GM12878 (cell line): ENCODE results near the gene KREMEN2. TPM values are rescaled to one million over a fixed set of nuclear protein-coding genes. Genes with fewer than 3 reads are reported as not detected.
"Not testable (repeated sequence)": the region's sequence is repeated elsewhere in the genome, so short reads cannot be mapped to it uniquely, and the experiment has no call there.

Source experiments
- ATAC-seq: fragments of 200-7000 bp; cut with Tn5 transposase; 3 replicates; pipeline ENCODE4 v1.9.1; 2020; ENCODE audit warnings: mild to moderate bottlenecking, moderate library complexity
- BruUV-seq: library from RNA; stranded (reverse); fragments of 400-500 nt; replicated peaks from 2 replicates; lab custom pipeline; 2021; lab: Mats Ljungman, UMichigan
- CTCF ChIA-PET: fragments of 300-600 bp; sonication (Branson Sonifier 250); formaldehyde crosslinking; extraction: SDS; loops from one replicate; lab custom pipeline; 2021; ENCODE audit warnings: inconsistent platforms; lab: Yijun Ruan, JAX
- POLR2A ChIA-PET: fragments of 350-600 bp; formaldehyde crosslinking; extraction: SDS; loops from one replicate; lab custom pipeline; 2021; ENCODE audit warnings: inconsistent platforms; lab: Charles Lee
- RAD21 ChIA-PET: fragments of 300-600 bp; sonication (Branson Sonifier 250); formaldehyde crosslinking; loops from one replicate; lab custom pipeline; 2023; ENCODE audit warnings: antibody characterized with exemption; ENCODE audit not compliant: unreplicated experiment; lab: Charles Lee
- SMC1A ChIA-PET: fragments of 300-600 bp; sonication (Branson Sonifier 250); formaldehyde crosslinking; loops from one replicate; lab custom pipeline; 2023; ENCODE audit not compliant: unreplicated experiment, uncharacterized antibody; lab: Charles Lee
- DNase-seq: peaks from one replicate; pipeline ENCODE4 v3.0.0-alpha.2; 2011; ENCODE audit warnings: low read depth, low spot score
- FAIRE-seq: peaks from 3 replicates; lab custom pipeline; 2011; peaks lifted over from hg19 to GRCh38; lab: Jason Lieb, UNC
- H2AFZ ChIP-seq: 2 replicates; pipeline ENCODE4 v1.6.0; 2011; ENCODE audit warnings: low read depth, low read length, control low read depth; ENCODE audit not compliant: control insufficient read depth
- H3K27ac ChIP-seq: 2 replicates; pipeline ENCODE4 v1.5.1; 2011; ENCODE audit warnings: control low read depth; ENCODE audit not compliant: control insufficient read depth, insufficient read depth
- H3K27me3 ChIP-seq, 2 experiments: replicated peaks in 1 of 2; 2 replicates each; pipeline versions ENCODE4 v1.6.0 to v1.6.1; 2011; ENCODE audit warnings: low read length in 1 of 2; ENCODE audit not compliant: control insufficient read depth in 2 of 2, insufficient read depth in 2 of 2
- H3K36me3 ChIP-seq, 2 experiments: 2 replicates each; pipeline ENCODE4 v1.5.1; 2011; ENCODE audit warnings: low read length in 1 of 2; ENCODE audit not compliant: control insufficient read depth in 2 of 2, insufficient read depth in 2 of 2
- H3K4me1 ChIP-seq: 2 replicates; pipeline ENCODE4 v1.6.1; 2011; ENCODE audit warnings: mild to moderate bottlenecking, low read length, moderate library complexity, mixed read lengths; ENCODE audit not compliant: control insufficient read depth, insufficient read depth
- H3K4me2 ChIP-seq: 2 replicates; pipeline ENCODE4 v1.6.0; 2011; ENCODE audit warnings: control low read depth; ENCODE audit not compliant: control insufficient read depth, insufficient read depth
- H3K4me3 ChIP-seq: fragments of 200-600 bp; sonication (generic); 2 replicates; pipeline ENCODE4 v1.5.1; 2016
- H3K79me2 ChIP-seq: 2 replicates; pipeline ENCODE4 v1.6.0; 2011; ENCODE audit warnings: low read length; ENCODE audit not compliant: control insufficient read depth, insufficient read depth
- H3K9ac ChIP-seq: 2 replicates; pipeline ENCODE4 v1.8.0; 2011; ENCODE audit warnings: low read length, control low read depth, mixed read lengths; ENCODE audit not compliant: control insufficient read depth, insufficient read depth
- H3K9me3 ChIP-seq: replicated peaks from 3 replicates; pipeline ENCODE4 v1.5.1; 2011; ENCODE audit warnings: mild to moderate bottlenecking, low read length; ENCODE audit not compliant: control insufficient read depth, insufficient read depth
- H4K20me1 ChIP-seq: 2 replicates; pipeline ENCODE4 v1.6.0; 2011; ENCODE audit not compliant: control insufficient read depth, insufficient read depth
- CREB1 ChIP-seq: IDR thresholded peaks from 2 replicates; pipeline ENCODE4 v1.6.1; 2012; ENCODE audit warnings: low read depth, mild to moderate bottlenecking, inconsistent platforms
- FOXM1 ChIP-seq: IDR thresholded peaks from 2 replicates; pipeline ENCODE4 v1.6.1; 2012; ENCODE audit warnings: low read depth, mild to moderate bottlenecking, inconsistent platforms, low read length, moderate library complexity
- IKZF2 ChIP-seq, 2 experiments: fragments of 450-650 bp; IDR thresholded peaks; 2 replicates each; pipeline ENCODE4 v1.6.1; 2017; ENCODE audit warnings: mild to moderate bottlenecking in 2 of 2, moderate library complexity in 2 of 2
- KDM1A ChIP-seq: fragments of 200-600 bp; sonication (generic); IDR thresholded peaks from 2 replicates; pipeline ENCODE4 v1.6.1; 2016; ENCODE audit warnings: borderline replicate concordance
- NR2C1 ChIP-seq: fragments of 450-650 bp; IDR thresholded peaks from 2 replicates; pipeline ENCODE4 v1.6.1; 2017; ENCODE audit warnings: antibody characterized with exemption, mild to moderate bottlenecking, moderate library complexity
- POLR2AphosphoS2 ChIP-seq: IDR thresholded peaks from 2 replicates; pipeline ENCODE4 v1.6.1; 2011; ENCODE audit warnings: low read depth, mild to moderate bottlenecking, low read length, improper control_type of control experiment, moderate library complexity
- RCOR1 ChIP-seq: conservative IDR thresholded peaks from 2 replicates; pipeline ENCODE4 v1.6.1; 2012; ENCODE audit warnings: low read depth, low read length, improper control_type of control experiment
- RFX5 ChIP-seq: IDR thresholded peaks from 2 replicates; pipeline ENCODE4 v1.6.1; 2011; ENCODE audit warnings: low read depth, low read length, improper control_type of control experiment
- STAT1 ChIP-seq: fragments of 450-650 bp; conservative IDR thresholded peaks from 2 replicates; pipeline ENCODE4 v1.6.1; 2014; ENCODE audit warnings: antibody characterized with exemption, mild to moderate bottlenecking
- YBX1 ChIP-seq: fragments of 450-650 bp; IDR thresholded peaks from 2 replicates; pipeline ENCODE4 v1.6.1; 2016; ENCODE audit warnings: antibody characterized with exemption
- ZNF274 ChIP-seq: IDR thresholded peaks from one replicate; pipeline ENCODE4 v1.8.0; 2011; ENCODE audit not compliant: insufficient read length, insufficient read depth
- WGBS: methylation state at CpG from one replicate; pipeline ENCODE4 v1.1.6; 2016; ENCODE audit warnings: low lambda C conversion rate; ENCODE audit not compliant: insufficient replicate concordance, insufficient coverage; ENCODE audit errors: missing lambda C conversion rate; 5-methylcytosine and 5-hydroxymethylcytosine counted together
- in situ Hi-C: fragments of 300-500 bp; cut with MboI; formaldehyde crosslinking; loops from 9 replicates; pipeline ENCODE4 v1.14.3; 2018; ENCODE audit warnings: mixed read lengths
- intact Hi-C: fragments of 100-400 bp; cut with micrococcal nuclease; formaldehyde crosslinking; loops from one replicate; pipeline ENCODE4 v1.14.2; 2022; ENCODE audit not compliant: unreplicated experiment
- polyA plus RNA-seq, 11 experiments: library from polyadenylated mRNA; depleted of rRNA in 4 of 11; unstranded in 6 of 11; stranded (reverse) in 5 of 11; fragments of >200 nt; fragmentation: Nextera tagmentation in 4 of 11; fragmentation: Illumina TruSeq in 1 of 11; extraction: Ambion mirVana in 4 of 11; extraction: Trizol in 1 of 11; gene quantifications; 1 replicate in 1 of 11; 2 replicates in 10 of 11; pipeline versions ENCODE4 v1.2.1 to v1.2.3, GENCODE V29; 2011 to 2016; ENCODE audit warnings: inconsistent platforms in 2 of 11, missing spikeins in 2 of 11, low read depth in 1 of 11
- total RNA-seq, 4 experiments: library from RNA; depleted of rRNA in 3 of 4; stranded (reverse); fragments of >200 nt in 3 of 4; fragmentation: Illumina TruSeq in 1 of 4; extraction: Trizol in 1 of 4; gene quantifications; 2 replicates each; pipeline versions ENCODE4 v1.2.1 to v1.2.3, GENCODE V29; 2013 to 2021
- TF ChIP-seq, protein P1 (sequence below): fragments of 450-650 bp; IDR thresholded peaks from 2 replicates; pipeline ENCODE4 v1.6.1; 2017; ENCODE audit warnings: mild to moderate bottlenecking, low read depth, inconsistent platforms; ENCODE audit not compliant: poor library complexity, severe bottlenecking
- TF ChIP-seq, protein P2 (sequence below): fragments of 450-650 bp; IDR thresholded peaks from 2 replicates; pipeline ENCODE4 v1.6.1; 2014; ENCODE audit warnings: mild to moderate bottlenecking

Gene KREMEN2
- total and polyA plus RNA-seq, 10 of the 15 experiments (the other 5 are each of a cell fraction or from before 2014, with no cell fraction given): 0.06 to 3.7 (median 0.83) TPM; not detected in 2

DNA sequence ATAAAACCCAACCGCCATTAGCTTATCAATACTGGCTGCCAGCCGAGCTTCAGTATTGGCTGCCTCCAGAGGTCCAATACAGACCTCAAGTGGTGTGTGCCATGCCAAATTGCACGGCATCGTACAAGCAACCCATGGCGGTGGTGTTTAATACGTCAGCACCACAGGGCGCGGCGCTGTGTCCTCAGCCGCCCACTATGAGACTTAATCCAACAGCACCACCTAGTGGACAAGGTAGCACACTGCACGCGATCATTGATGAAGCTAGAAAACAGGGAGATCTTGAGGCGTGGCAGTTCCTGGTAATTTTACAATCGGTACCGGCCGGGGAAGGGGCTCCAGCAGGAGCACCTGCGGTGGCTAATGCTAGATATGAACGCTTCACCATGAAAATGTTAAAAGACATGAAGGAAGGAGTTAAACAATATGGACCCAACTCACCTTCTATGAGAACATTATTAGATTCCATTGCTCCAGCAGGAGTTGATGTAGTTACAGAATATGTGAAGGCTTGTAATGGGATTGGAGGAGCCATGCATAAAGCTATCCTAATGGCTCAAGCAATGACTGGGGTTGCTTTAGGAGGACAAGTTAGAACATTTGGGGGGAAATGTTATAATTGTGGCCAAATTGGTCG, 36.9 kb upstream of the KREMEN2 start (continued):
- TF ChIP-seq KDM1A: no peak
- no peak for TF ChIP-seq IKZF2 (IDR thresholded peaks at IDR 0.05)
- no peak for TF ChIP-seq RCOR1

DNA sequence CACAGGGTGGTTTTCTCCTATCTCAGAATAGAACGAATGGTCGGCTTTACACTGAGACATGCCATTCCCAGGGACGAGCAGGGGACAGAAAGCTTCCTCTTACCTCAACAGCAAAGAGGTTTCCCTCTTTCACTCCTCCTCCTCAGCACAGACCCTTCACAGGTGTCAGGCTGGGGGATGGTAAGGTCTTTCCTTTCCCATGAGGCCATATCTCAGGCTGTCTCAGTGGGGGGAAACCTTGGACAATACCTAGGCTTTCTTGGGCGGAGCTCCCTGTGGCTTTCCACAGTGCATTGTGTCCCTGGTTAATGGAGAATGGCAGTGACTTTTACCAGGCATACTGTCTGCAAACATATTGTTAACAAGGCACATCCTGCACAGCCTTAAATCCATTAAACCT, 35.9 kb upstream of the KREMEN2 start:
- 66% methylated on average over 4 of the region's 4 CpGs for WGBS
- ATAC-seq, POLR2A ChIA-PET, DNase-seq, H4K20me1 ChIP-seq, H3K79me2 ChIP-seq, H3K36me3 ChIP-seq, H3K4me3 ChIP-seq, in situ Hi-C loops, FAIRE-seq, H3K27me3 ChIP-seq, H3K9ac ChIP-seq, BruUV-seq, H3K4me2 ChIP-seq, RAD21 ChIA-PET, H2AFZ ChIP-seq, H3K27ac ChIP-seq, H3K9me3 ChIP-seq, H3K4me1 ChIP-seq: not testable (repeated sequence)
- intact Hi-C loops: loop anchor here (5.0 kb wide), 1 partner anchor 54 kb away; the partner anchor contains the start of gene PKMYT1
- ChIA-PET SMC1A (interaction anchor here (1.8 kb wide), 1 partner anchor 15 kb away, joined by 9 read pairs; no protein-coding TSS in a partner anchor), CTCF (interaction anchor here (1.3 to 2.2 kb wide), 4 partner anchors 11 to 53 kb away, joined by 5 to 21 read pairs (median 14); partner anchors contain the start of gene KREMEN2)

DNA sequence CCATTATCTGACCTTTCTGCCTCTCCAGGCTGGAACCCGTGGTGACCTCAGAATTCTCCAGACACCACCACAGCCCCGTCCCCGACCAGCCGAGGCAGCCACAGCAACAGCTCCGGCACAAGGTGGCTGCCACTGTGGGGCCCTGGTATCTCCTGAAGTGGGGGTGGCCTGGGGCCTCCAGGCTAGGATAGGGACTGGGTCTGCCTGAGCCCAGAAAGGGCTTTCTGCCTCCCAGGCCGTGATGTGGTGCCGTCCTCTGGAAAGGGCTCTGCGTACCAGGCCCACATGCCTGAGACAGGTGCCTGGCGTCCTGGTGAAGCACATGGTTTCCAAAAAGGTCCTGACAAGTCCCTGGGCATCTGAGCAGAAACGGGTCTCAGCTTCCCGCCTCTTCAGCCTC, 35.3 kb upstream of the KREMEN2 start:
- Histone ChIP-seq H3K36me3 (peaks cover 0 to 10% of the 10 kb centered on the region in 2 experiments; a peak in 2 of 4 replicates), H2AFZ (no peak overlapping the region), H3K4me3 (no peak overlapping the region), H4K20me1 (no peaks in the 10 kb centered on the region), H3K4me2 (no peak overlapping the region), H3K9ac (no peak overlapping the region), H3K4me1 (no peaks in the 10 kb centered on the region), H3K27ac (no peak overlapping the region), H3K9me3 (no peaks in the 10 kb centered on the region), H3K27me3 (no peaks in the 10 kb centered on the region), H3K79me2 (no peaks in the 10 kb centered on the region)
- ATAC-seq: no peak
- no peak for DNase-seq
- RAD21 ChIA-PET: no interaction called here
- POLR2A ChIA-PET: no interaction called here
- no TSS peak for BruUV-seq
- 77% methylated on average over 11 of the region's 11 CpGs for WGBS
- in situ Hi-C loops: no loop called here
- SMC1A ChIA-PET: no interaction called here
- no peak for FAIRE-seq
- intact Hi-C loops: loop anchor here (5.0 kb wide), 1 partner anchor 54 kb away; the partner anchor contains the start of gene PKMYT1
- CTCF ChIA-PET: interaction anchor here (0.8 kb wide), 1 partner anchor 34 kb away, joined by 3 read pairs; no protein-coding TSS in a partner anchor
- TF ChIP-seq, protein P1, sequence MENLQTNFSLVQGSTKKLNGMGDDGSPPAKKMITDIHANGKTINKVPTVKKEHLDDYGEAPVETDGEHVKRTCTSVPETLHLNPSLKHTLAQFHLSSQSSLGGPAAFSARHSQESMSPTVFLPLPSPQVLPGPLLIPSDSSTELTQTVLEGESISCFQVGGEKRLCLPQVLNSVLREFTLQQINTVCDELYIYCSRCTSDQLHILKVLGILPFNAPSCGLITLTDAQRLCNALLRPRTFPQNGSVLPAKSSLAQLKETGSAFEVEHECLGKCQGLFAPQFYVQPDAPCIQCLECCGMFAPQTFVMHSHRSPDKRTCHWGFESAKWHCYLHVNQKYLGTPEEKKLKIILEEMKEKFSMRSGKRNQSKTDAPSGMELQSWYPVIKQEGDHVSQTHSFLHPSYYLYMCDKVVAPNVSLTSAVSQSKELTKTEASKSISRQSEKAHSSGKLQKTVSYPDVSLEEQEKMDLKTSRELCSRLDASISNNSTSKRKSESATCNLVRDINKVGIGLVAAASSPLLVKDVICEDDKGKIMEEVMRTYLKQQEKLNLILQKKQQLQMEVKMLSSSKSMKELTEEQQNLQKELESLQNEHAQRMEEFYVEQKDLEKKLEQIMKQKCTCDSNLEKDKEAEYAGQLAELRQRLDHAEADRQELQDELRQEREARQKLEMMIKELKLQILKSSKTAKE: no peak
- TF ChIP-seq YBX1 (no peak), NR2C1 (no peak), ZNF274 (no peak), CREB1 (no peak), RFX5 (no peak), FOXM1 (no peak), POLR2AphosphoS2 (no peak), STAT1 (no peak)
- TF ChIP-seq, protein P2, sequence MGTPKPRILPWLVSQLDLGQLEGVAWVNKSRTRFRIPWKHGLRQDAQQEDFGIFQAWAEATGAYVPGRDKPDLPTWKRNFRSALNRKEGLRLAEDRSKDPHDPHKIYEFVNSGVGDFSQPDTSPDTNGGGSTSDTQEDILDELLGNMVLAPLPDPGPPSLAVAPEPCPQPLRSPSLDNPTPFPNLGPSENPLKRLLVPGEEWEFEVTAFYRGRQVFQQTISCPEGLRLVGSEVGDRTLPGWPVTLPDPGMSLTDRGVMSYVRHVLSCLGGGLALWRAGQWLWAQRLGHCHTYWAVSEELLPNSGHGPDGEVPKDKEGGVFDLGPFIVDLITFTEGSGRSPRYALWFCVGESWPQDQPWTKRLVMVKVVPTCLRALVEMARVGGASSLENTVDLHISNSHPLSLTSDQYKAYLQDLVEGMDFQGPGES: no peak
